HepG2 (cell line): Measurements from ENCODE around the gene SLC45A2. TPM values are rescaled to one million over a fixed set of nuclear protein-coding genes. Genes with fewer than 3 reads are reported as not detected.
A peak's percentile ranks its signal among the peaks of the same experiment; 100 is the strongest.

ENCODE experiments used
- CC2D1A ChIP-seq: sonication (generic); formaldehyde crosslinking; IDR thresholded peaks from 2 replicates; pipeline ENCODE4 v1.8.1; 2023; ENCODE audit warnings: mild to moderate bottlenecking, missing genetic modification reagents
- CCDC6 ChIP-seq: sonication (generic); formaldehyde crosslinking; IDR thresholded peaks from 2 replicates; pipeline ENCODE4 v1.8.1; 2022; ENCODE audit warnings: mild to moderate bottlenecking, missing genetic modification reagents, moderate library complexity
- CEBPG ChIP-seq: IDR thresholded peaks from 2 replicates; pipeline ENCODE4 v1.6.1; 2016
- GABPA ChIP-seq, 2 experiments: IDR thresholded peaks; 2 replicates each; pipeline ENCODE4 v1.6.1; 2011 to 2016; ENCODE audit warnings: low read depth in 2 of 2, low read length in 1 of 2, missing biosample characterization in 1 of 2, missing genetic modification characterization in 1 of 2
- NFATC3 ChIP-seq: sonication (generic); formaldehyde crosslinking; IDR thresholded peaks from 2 replicates; pipeline ENCODE4 v1.5.1; 2020; ENCODE audit warnings: mild to moderate bottlenecking, missing genetic modification reagents
- NKX3-1 ChIP-seq: sonication (generic); formaldehyde crosslinking; IDR thresholded peaks from 2 replicates; pipeline ENCODE4 v1.5.0; 2020; ENCODE audit warnings: missing genetic modification reagents
- PATZ1 ChIP-seq: sonication (generic); formaldehyde crosslinking; IDR thresholded peaks from 2 replicates; pipeline ENCODE4 v1.4.0; 2020; ENCODE audit warnings: missing genetic modification reagents
- RORA ChIP-seq: sonication (generic); formaldehyde crosslinking; IDR thresholded peaks from 2 replicates; pipeline ENCODE4 v1.5.0; 2020; ENCODE audit warnings: mild to moderate bottlenecking, missing genetic modification reagents, moderate library complexity
- SALL2 ChIP-seq: sonication (generic); formaldehyde crosslinking; IDR thresholded peaks from 2 replicates; pipeline ENCODE4 v1.8.1; 2023; ENCODE audit warnings: mild to moderate bottlenecking, missing genetic modification reagents, inconsistent platforms
- TOE1 ChIP-seq: sonication (generic); formaldehyde crosslinking; IDR thresholded peaks from 2 replicates; pipeline ENCODE4 v1.4.0; 2020; ENCODE audit warnings: mild to moderate bottlenecking, missing genetic modification reagents
- YEATS2 ChIP-seq: sonication (generic); formaldehyde crosslinking; IDR thresholded peaks from 2 replicates; pipeline ENCODE4 v1.4.0; 2020; ENCODE audit warnings: missing genetic modification reagents, borderline replicate concordance
- ZBTB39 ChIP-seq: sonication (generic); formaldehyde crosslinking; IDR thresholded peaks from 2 replicates; pipeline ENCODE4 v1.5.0; 2020; ENCODE audit warnings: missing genetic modification reagents
- ZNF160 ChIP-seq: sonication (generic); formaldehyde crosslinking; IDR thresholded peaks from 2 replicates; pipeline ENCODE4 v1.8.0; 2022; ENCODE audit warnings: mild to moderate bottlenecking, inconsistent platforms, missing genetic modification reagents
- ZNF264 ChIP-seq: sonication (generic); formaldehyde crosslinking; IDR thresholded peaks from 2 replicates; pipeline ENCODE4 v1.4.0; 2020; ENCODE audit warnings: missing genetic modification reagents
- ZNF460 ChIP-seq: sonication (generic); formaldehyde crosslinking; IDR thresholded peaks from 2 replicates; pipeline ENCODE4 v1.5.1; 2020; ENCODE audit warnings: missing genetic modification reagents, mild to moderate bottlenecking, borderline replicate concordance
- ZNF710 ChIP-seq: sonication (generic); formaldehyde crosslinking; IDR thresholded peaks from 2 replicates; pipeline ENCODE4 v1.5.0; 2020; ENCODE audit warnings: mild to moderate bottlenecking, missing genetic modification reagents, borderline replicate concordance
- polyA plus RNA-seq, 8 experiments: library from polyadenylated mRNA; depleted of rRNA in 3 of 8; stranded (reverse) in 7 of 8; unstranded in 1 of 8; fragments of >200 nt; fragmentation: Illumina TruSeq in 4 of 8; extraction: Trizol in 4 of 8; gene quantifications; 2 replicates each; pipeline versions ENCODE4 v1.2.1 to v1.2.3, GENCODE V29; 2011 to 2016; ENCODE audit warnings: low read depth in 4 of 8, missing spikeins in 1 of 8, mixed read lengths in 1 of 8; ENCODE audit not compliant: insufficient read depth in 1 of 8
- total RNA-seq, 5 experiments: library from RNA; depleted of rRNA; stranded (reverse); fragments of >200 nt; fragmentation: Illumina TruSeq; extraction: Trizol; gene quantifications; 2 replicates each; pipeline ENCODE4 v1.2.3, GENCODE V29; 2016; ENCODE audit warnings: low read depth in 1 of 5
- TF ChIP-seq, protein P1 (sequence below): sonication (generic); formaldehyde crosslinking; IDR thresholded peaks from 2 replicates; pipeline ENCODE4 v1.4.0; 2020; ENCODE audit warnings: mild to moderate bottlenecking, missing genetic modification reagents

The SLC45A2 gene
- total and polyA plus RNA-seq, 2 of the 13 experiments (the other 11 are each of a cell fraction or from before 2014, with no cell fraction given): 0.22 to 0.24 TPM

DNA sequence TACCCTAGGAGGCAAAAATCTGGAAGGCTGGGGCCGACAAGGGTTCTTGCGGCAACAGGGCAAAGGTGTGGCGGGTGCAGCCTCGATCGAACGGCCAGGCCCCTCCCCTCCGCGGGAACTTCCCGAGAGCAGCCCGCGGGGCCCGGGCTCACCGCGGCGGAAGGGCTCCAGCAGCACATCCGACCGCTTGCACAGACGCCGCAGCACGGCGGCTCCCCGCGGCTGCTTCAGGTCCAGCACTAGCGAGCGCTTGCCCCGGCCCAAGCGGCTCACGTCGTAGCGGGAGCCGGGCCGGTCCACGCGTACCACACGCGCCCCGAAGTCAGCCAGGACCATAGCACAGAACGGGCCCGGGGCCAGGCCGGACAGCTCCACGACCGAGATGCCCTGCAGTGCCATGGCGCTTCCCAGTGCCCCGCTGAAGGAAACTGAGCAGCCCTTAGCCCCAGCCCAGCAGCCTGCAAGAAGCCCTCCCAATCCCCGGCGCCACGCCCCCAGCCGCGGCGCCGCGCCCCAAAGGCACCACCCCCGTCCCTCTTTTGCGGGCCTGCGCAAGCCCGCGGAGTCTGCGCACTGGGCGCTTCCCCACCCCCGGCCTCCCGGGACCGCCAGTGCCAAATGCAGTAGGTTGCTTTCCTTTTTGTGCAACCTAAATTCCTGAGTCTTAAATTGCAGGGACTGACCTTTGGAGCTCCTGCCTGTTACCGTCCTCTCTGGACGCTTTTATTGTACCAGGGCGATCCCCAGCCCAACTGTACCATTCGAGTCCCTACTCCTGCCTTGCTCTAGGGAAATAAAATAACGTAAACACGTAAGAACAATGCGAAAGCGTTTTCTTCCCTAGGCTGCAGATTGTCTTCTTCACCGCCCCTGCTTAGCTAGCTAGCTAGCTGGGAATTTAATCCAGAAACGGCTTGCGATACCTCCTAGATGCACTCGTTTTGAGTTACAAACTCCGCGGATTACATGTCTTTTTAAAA lies 23.4 kb upstream of the SLC45A2 start, which contains the start of gene AMACR (continued):
- TF ChIP-seq CC2D1A (CRISPR knock-in tag) (0 out of 2 replicates have a peak, but pooled peaks have one; percentile 85), PATZ1 (CRISPR knock-in tag) (peak; percentile 56), NKX3-1 (CRISPR knock-in tag) (0 out of 2 replicates have a peak, but pooled peaks have one; percentile 44), ZNF264 (CRISPR knock-in tag) (peak; percentile 68; the same call in 1 of the 2 replicates), ZNF710 (no peak; the same call in 1 of the 2 replicates), CCDC6 (0 out of 2 replicates have a peak, but pooled peaks have one; percentile 79), YEATS2 (CRISPR knock-in tag) (peak; percentile 62; the same call in 1 of the 2 replicates), SALL2 (CRISPR knock-in tag) (peak; percentile 71; the same call in 1 of the 2 replicates), TOE1 (CRISPR knock-in tag) (peak; percentile 75), NFATC3 (CRISPR knock-in tag) (0 out of 2 replicates have a peak, but pooled peaks have one; percentile 52), ZNF160 (CRISPR knock-in tag) (peak; percentile 32; the same call in 1 of the 2 replicates), RORA (CRISPR knock-in tag) (no peak), CEBPG (CRISPR knock-in tag) (peak; percentile 81), ZNF460 (CRISPR knock-in tag) (peak; percentile 20; the same call in 1 of the 2 replicates), ZBTB39 (CRISPR knock-in tag) (0 out of 2 replicates have a peak, but pooled peaks have one; percentile 40), GABPA (IDR thresholded peaks at IDR 0.05; ENCODE audit: low read depth, low read length) (peak; percentile 36; the same call in 1 of the 2 replicates), GABPA (CRISPR knock-in tag; IDR thresholded peaks at IDR 0.05; ENCODE audit: low read depth) (peak; percentile 29; the same call in 1 of the 2 replicates)
- TF ChIP-seq, protein P1, sequence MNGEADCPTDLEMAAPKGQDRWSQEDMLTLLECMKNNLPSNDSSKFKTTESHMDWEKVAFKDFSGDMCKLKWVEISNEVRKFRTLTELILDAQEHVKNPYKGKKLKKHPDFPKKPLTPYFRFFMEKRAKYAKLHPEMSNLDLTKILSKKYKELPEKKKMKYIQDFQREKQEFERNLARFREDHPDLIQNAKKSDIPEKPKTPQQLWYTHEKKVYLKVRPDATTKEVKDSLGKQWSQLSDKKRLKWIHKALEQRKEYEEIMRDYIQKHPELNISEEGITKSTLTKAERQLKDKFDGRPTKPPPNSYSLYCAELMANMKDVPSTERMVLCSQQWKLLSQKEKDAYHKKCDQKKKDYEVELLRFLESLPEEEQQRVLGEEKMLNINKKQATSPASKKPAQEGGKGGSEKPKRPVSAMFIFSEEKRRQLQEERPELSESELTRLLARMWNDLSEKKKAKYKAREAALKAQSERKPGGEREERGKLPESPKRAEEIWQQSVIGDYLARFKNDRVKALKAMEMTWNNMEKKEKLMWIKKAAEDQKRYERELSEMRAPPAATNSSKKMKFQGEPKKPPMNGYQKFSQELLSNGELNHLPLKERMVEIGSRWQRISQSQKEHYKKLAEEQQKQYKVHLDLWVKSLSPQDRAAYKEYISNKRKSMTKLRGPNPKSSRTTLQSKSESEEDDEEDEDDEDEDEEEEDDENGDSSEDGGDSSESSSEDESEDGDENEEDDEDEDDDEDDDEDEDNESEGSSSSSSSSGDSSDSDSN (CRISPR knock-in tag): peak; percentile 99
